Activated CD4-positive, alpha-beta T cell treated with anti-CD3 and anti-CD28 coated beads, Interleukin-2, amount 50 U/mL, for 4 hours (primary cell): Measurements from ENCODE around the gene QPCTL.
A peak's percentile ranks its signal among the peaks of the same experiment; 100 is the strongest.

Experiments
- DNase-seq, 2 experiments: peaks; one replicate each; pipeline ENCODE4 v3.0.0-alpha.2; 2020

The QPCTL gene

GRCh38 chr19:45692187-45693105 lies at the start of gene QPCTL:
Gene QPCTL (plus strand): TSS chr19:45692666. CDS start chr19:45692704, 38 bp downstream.
- DNase-seq: peak; percentile 96 to 97

GRCh38 chr19:45643024-45643926 lies 49.2 kb upstream of the QPCTL start:
- DNase-seq: peak; percentile 92 to 94

GRCh38 chr19:45643927-45644771 lies 48.3 kb upstream of the QPCTL start:
- DNase-seq: no peak

- no peak for DNase-seq
These were observed 47.3 kb upstream of the QPCTL start for GRCh38 chr19:45645068-45645630.

GRCh38 chr19:45645631-45646344 lies 46.7 kb upstream of the QPCTL start:
- peak; percentile 67 to 70 for DNase-seq

GRCh38 chr19:45646345-45646698 lies 46.1 kb upstream of the QPCTL start:
- DNase-seq: no peak

- no peak for DNase-seq
These were observed 41.7 kb upstream of the QPCTL start for GRCh38 chr19:45650722-45651121.

GRCh38 chr19:45653634-45654033 lies 38.8 kb upstream of the QPCTL start:
- DNase-seq: no peak

GRCh38 chr19:45655073-45655472 lies 37.4 kb upstream of the QPCTL start:
- no peak for DNase-seq

- no peak for DNase-seq
These were observed 34.8 kb upstream of the QPCTL start for GRCh38 chr19:45657520-45658167.

GRCh38 chr19:45659096-45659729 lies 33.3 kb upstream of the QPCTL start:
- no peak for DNase-seq

- DNase-seq: no peak
These were observed 31.8 kb upstream of the QPCTL start for GRCh38 chr19:45660636-45661035.

- DNase-seq: no peak
These were observed 28.7 kb upstream of the QPCTL start for GRCh38 chr19:45663800-45664199.

GRCh38 chr19:45664575-45664974 lies 27.9 kb upstream of the QPCTL start:
- DNase-seq: no peak

GRCh38 chr19:45667620-45668341 lies 24.7 kb upstream of the QPCTL start, which contains the start of gene GIPR:
Gene GIPR (plus strand): TSS chr19:45668221. CDS start chr19:45669521, 1,300 bp downstream.
- peak; percentile 35 to 38 for DNase-seq

- peak; percentile 40 to 46 for DNase-seq
These were observed 24.1 kb upstream of the QPCTL start for GRCh38 chr19:45668342-45668871.

GRCh38 chr19:45670670-45671453 lies 21.6 kb upstream of the QPCTL start:
- peak in 1 of 2 experiments; percentile 17 for DNase-seq

- DNase-seq: no peak
These were observed 17.5 kb upstream of the QPCTL start for GRCh38 chr19:45674946-45675345.

- DNase-seq: peak; percentile 71 to 76
These were observed 15.6 kb upstream of the QPCTL start for GRCh38 chr19:45676851-45677263.
